Measurements from ENCODE around the gene MS4A18. TPM values are rescaled to one million over a fixed set of nuclear protein-coding genes. Genes with fewer than 3 reads are reported as not detected.

The MS4A18 gene
- polyA plus RNA-seq, 1 experiment: not detected

DNA sequence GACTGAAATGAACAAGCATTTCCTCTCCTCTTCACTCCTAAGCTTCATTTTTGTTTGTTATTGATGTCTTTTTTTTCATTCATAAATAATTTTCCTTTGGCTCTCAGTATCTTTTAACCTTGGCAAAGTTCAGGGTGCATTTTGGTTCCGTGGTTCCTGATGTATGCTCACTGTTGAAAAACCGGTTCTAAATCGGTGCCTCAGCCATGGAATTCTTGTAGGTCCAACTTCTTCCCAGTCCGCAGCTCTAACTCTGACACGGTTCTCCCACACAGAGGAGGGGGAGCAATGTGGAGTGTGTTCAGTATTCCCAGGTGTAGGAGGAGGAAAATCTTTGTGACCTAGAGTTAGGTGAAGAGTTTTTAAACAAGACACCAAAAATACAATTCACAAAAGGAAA, 19.6 kb downstream of the MS4A18 start:
- POLR2A ChIA-PET: no interaction called here
- TF ChIP-seq, protein P1, sequence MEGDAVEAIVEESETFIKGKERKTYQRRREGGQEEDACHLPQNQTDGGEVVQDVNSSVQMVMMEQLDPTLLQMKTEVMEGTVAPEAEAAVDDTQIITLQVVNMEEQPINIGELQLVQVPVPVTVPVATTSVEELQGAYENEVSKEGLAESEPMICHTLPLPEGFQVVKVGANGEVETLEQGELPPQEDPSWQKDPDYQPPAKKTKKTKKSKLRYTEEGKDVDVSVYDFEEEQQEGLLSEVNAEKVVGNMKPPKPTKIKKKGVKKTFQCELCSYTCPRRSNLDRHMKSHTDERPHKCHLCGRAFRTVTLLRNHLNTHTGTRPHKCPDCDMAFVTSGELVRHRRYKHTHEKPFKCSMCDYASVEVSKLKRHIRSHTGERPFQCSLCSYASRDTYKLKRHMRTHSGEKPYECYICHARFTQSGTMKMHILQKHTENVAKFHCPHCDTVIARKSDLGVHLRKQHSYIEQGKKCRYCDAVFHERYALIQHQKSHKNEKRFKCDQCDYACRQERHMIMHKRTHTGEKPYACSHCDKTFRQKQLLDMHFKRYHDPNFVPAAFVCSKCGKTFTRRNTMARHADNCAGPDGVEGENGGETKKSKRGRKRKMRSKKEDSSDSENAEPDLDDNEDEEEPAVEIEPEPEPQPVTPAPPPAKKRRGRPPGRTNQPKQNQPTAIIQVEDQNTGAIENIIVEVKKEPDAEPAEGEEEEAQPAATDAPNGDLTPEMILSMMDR (IDR thresholded peaks at IDR 0.05; ENCODE audit: insufficient read depth, low read depth, low read length): no peak
- DNase-seq (ENCODE audit: low read depth): no peak
- CTCF ChIA-PET: no interaction called here
- no peak overlapping the region for H3K4me3 ChIP-seq (ENCODE audit: low read depth, low read length)
- no peaks in the 10 kb centered on the region for H3K36me3 ChIP-seq (ENCODE audit: control insufficient read depth, insufficient read depth, low read length)
- no peaks in the 10 kb centered on the region for H3K27me3 ChIP-seq (ENCODE audit: control insufficient read depth, insufficient read depth, low read length)

DNA sequence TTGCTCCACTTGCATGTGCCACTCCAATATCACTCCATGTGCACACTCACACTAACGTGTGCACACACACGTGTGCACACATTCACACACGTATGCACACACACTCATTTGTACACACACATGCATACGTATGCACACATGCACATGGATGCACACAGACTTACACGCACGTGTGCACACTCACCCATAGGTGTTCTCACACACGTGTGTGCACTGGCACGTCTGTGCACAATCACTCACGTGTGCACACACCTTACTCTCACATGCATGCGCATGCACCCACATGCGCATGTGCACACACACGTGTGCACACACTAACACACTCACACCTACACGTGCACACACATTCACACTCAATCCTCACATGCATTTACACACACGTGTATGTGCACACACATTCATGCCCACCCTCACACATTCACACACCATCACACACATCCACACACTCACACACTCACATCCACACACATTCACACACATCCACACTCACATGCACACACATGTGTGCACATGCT, 22.9 kb downstream of the MS4A18 start:
- TF ChIP-seq, protein P1 (IDR thresholded peaks at IDR 0.05; ENCODE audit: insufficient read depth, low read depth, low read length): no peak
- H3K36me3 ChIP-seq (ENCODE audit: control insufficient read depth, insufficient read depth, low read length): no peaks in the 10 kb centered on the region
- no peak for DNase-seq (ENCODE audit: low read depth)
- no peak overlapping the region for H3K4me3 ChIP-seq (ENCODE audit: low read depth, low read length)
- ChIA-PET POLR2A (no interaction called here), CTCF (no interaction called here)
- no peaks in the 10 kb centered on the region for H3K27me3 ChIP-seq (ENCODE audit: control insufficient read depth, insufficient read depth, low read length)

DNA sequence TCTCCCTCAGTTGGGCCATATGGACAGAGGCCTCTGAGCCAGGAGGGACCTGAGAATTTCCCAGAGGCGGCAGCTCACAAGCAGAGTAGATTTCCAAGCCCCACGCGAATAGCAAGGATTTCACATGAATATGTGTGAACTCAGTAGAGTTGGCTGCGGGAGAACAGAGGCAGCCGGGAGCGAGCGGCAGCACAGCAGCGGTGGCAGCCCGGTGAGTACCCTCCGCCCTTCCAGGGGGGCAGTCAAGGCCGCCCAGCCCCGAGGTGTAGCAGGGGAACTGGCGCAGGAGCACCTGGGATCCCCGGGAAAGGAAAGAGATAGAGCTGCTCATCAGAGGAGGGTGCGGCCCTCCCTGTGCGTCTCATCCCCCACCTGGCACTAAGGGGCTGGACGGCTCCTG, 23.7 kb downstream of the MS4A18 start:
- H3K27me3 ChIP-seq (ENCODE audit: control insufficient read depth, insufficient read depth, low read length): no peaks in the 10 kb centered on the region
- TF ChIP-seq, protein P1 (IDR thresholded peaks at IDR 0.05; ENCODE audit: insufficient read depth, low read depth, low read length): no peak
- H3K36me3 ChIP-seq (ENCODE audit: control insufficient read depth, insufficient read depth, low read length): no peaks in the 10 kb centered on the region
- ChIA-PET POLR2A (no interaction called here), CTCF (no interaction called here)
- no peak for DNase-seq (ENCODE audit: low read depth)
- H3K4me3 ChIP-seq (ENCODE audit: low read depth, low read length): no peak overlapping the region

DNA sequence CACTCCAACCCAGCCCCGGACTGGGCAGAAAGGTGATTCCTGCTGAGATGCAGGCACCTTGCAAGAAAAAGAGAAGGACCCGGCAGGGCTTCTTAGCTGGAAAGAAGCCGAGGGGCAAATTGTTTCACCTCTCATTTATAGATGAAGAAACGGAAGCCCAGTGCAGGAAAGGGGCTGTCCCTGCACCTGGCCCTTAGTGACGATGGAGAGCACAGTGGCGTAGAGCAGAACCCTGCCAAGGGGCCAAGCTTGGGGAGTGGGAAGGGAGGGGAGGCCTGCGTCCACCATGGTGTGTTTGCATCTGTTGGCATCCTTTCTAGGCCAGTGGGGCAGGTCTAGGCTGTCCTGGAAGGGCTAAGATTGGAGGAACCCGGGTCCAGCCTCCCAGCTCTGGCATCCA, 24.3 kb downstream of the MS4A18 start:
- ChIA-PET CTCF (no interaction called here), POLR2A (no interaction called here)
- Histone ChIP-seq H3K36me3 (ENCODE audit: control insufficient read depth, insufficient read depth, low read length) (no peaks in the 10 kb centered on the region), H3K27me3 (ENCODE audit: control insufficient read depth, insufficient read depth, low read length) (no peaks in the 10 kb centered on the region), H3K4me3 (ENCODE audit: low read depth, low read length) (no peak overlapping the region)
- TF ChIP-seq, protein P1 (IDR thresholded peaks at IDR 0.05; ENCODE audit: insufficient read depth, low read depth, low read length): no peak
- no peak for DNase-seq (ENCODE audit: low read depth)

DNA sequence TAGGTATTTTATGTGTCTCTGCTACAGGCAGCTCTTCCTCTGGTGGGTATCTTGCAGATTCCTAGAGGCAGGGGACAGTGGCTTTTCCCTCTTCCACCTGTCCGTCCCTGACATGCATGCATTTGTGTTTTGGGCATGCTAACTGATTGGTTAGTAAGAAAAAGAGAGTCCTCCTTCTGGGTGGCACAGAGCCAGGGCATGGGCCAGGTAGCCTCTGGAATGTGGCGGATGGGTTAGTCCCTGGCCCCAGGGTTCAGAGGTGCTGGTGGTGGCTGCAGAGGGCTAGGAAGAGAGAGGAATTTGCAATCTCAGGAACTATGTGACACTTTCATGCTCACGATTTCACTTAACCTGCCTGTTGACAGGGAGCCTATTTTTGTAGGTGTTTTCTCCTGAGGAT, 26.4 kb downstream of the MS4A18 start:
- H3K4me3 ChIP-seq (ENCODE audit: low read depth, low read length): no peak overlapping the region
- H3K27me3 ChIP-seq (ENCODE audit: control insufficient read depth, insufficient read depth, low read length): no peaks in the 10 kb centered on the region
- no peak for DNase-seq (ENCODE audit: low read depth)
- no peaks in the 10 kb centered on the region for H3K36me3 ChIP-seq (ENCODE audit: control insufficient read depth, insufficient read depth, low read length)
- CTCF ChIA-PET: no interaction called here
- POLR2A ChIA-PET: no interaction called here
- TF ChIP-seq, protein P1 (IDR thresholded peaks at IDR 0.05; ENCODE audit: insufficient read depth, low read depth, low read length): no peak
